ENCODE results near the gene USP28.

Gene USP28

DNA sequence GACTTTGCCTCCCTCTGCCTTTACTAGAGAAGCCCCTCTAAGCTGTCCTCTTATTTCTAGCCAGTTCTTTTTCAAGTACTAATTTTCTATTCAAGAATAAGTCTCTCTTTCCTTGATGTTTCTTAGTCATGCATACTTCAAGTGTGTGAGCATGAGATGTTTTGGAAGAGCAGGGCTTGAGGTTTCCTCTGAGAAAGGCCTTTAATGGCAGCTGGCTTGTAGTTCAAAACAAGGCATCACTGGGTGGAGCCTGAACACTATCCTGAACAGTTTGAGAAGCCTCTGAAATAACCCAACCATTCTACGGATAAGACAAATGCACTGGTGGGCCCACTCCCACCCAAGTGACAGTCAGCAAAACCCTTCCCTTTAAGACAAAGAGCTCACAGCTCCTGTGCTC, 58.2 kb downstream of the USP28 start:
- DNase-seq = no peak
- H3K36me3 ChIP-seq = peaks cover 59% of the 10 kb centered on the region

DNA sequence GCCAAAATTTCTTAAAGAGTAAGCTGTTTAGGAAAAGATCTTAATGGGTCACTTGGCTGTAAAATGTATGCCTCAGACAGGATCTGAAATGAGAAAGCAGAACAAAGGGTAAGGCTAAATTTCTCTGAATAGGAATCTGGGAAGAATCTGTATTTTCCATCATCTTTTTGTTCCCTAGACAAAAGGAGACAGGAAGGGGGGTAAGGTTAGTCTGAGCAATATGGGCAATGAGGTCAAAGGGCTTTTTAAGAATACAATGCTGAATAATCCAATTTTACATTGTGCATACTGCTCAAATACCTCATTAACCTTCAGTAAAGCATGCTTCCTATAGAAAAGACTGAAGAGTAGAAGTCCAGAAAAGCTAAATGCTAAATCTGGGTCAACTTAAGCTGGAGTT, 61.2 kb downstream of the USP28 start:
- no peaks in the 10 kb centered on the region for H3K9me3 ChIP-seq (ENCODE audit: severe bottlenecking)
- no peak for DNase-seq
- no peak overlapping the region for H3K27ac ChIP-seq
- peaks cover 61% of the 10 kb centered on the region for H3K36me3 ChIP-seq
- no peaks in the 10 kb centered on the region for H3K27me3 ChIP-seq (ENCODE audit: insufficient read depth, low read depth, severe bottlenecking)
- no peak overlapping the region for H3K4me3 ChIP-seq (ENCODE audit: low read depth, low read length)
- no peak for TF ChIP-seq CTCF (IDR thresholded peaks at IDR 0.05; ENCODE audit: low read depth, low read length)

More for the DNA sequence above, 58.2 kb downstream of the USP28 start:
- Histone ChIP-seq H3K27me3 (ENCODE audit: insufficient read depth, low read depth, severe bottlenecking) (no peaks in the 10 kb centered on the region), H3K4me3 (ENCODE audit: low read depth, low read length) (no peak overlapping the region), H3K9me3 (ENCODE audit: severe bottlenecking) (no peaks in the 10 kb centered on the region), H3K27ac (no peak overlapping the region)
- TF ChIP-seq CTCF (IDR thresholded peaks at IDR 0.05; ENCODE audit: low read depth, low read length) = no peak

DNA sequence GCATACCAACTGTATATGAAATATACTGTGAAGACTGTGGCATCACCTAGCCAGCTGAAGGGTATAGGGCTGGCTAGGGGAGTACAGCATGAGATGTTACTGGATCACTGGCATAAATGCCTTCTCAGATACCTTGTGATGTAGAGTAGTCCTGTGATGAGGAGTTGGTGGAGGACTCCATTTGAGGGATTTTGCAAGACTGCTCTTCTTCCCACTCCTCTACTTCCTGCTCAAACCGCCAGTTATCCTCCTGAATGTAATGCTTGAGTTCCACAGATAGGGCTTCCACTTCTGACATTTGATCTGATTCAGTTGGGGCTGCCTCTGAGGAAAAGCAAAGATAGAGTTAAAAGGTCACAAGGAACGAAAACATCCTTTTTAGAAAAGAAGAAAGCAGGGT, 66.4 kb downstream of the USP28 start:
- Histone ChIP-seq H3K27ac (no peak overlapping the region), H3K36me3 (peaks cover 82% of the 10 kb centered on the region), H3K4me3 (ENCODE audit: low read depth, low read length) (no peak overlapping the region), H3K27me3 (ENCODE audit: insufficient read depth, low read depth, severe bottlenecking) (no peaks in the 10 kb centered on the region), H3K9me3 (ENCODE audit: severe bottlenecking) (no peaks in the 10 kb centered on the region)
- no peak for TF ChIP-seq CTCF (IDR thresholded peaks at IDR 0.05; ENCODE audit: low read depth, low read length)
- no peak for DNase-seq

- Histone ChIP-seq H3K9me3 (ENCODE audit: severe bottlenecking) (no peaks in the 10 kb centered on the region), H3K27me3 (ENCODE audit: insufficient read depth, low read depth, severe bottlenecking) (no peaks in the 10 kb centered on the region), H3K36me3 (peaks cover 85% of the 10 kb centered on the region), H3K27ac (no peak overlapping the region), H3K4me3 (ENCODE audit: low read depth, low read length) (no peak overlapping the region)
- peak; percentile 76 for TF ChIP-seq CTCF (IDR thresholded peaks at IDR 0.05; ENCODE audit: low read depth, low read length)
- peak; percentile 65 for DNase-seq
These were observed 69.0 kb downstream of the USP28 start for GRCh38 chr11:113806406-113806805.

DNA sequence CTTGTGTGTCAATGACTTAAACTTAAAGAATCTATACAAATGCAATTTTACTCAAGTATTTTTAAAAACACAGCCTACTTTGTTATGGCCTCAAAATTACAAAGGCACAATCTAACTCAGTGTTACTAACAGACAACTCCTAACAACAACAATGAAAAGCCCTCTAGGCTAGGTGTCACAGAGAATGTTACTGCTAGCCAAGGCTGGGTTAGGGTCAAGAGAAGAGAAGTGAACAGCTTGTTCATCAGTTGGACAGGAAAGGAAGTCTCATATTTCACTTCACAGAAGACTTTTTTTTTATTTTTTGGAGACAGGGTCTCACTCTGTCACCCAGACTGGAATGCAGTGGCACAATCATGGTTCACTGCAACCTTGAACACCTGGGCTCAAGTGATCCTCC, 69.7 kb downstream of the USP28 start:
- no peak for TF ChIP-seq CTCF (IDR thresholded peaks at IDR 0.05; ENCODE audit: low read depth, low read length)
- H3K36me3 ChIP-seq = peaks cover 83% of the 10 kb centered on the region
- H3K27me3 ChIP-seq (ENCODE audit: insufficient read depth, low read depth, severe bottlenecking) = no peaks in the 10 kb centered on the region
- DNase-seq = no peak
- H3K4me3 ChIP-seq (ENCODE audit: low read depth, low read length) = no peak overlapping the region
- H3K27ac ChIP-seq = no peak overlapping the region
- H3K9me3 ChIP-seq (ENCODE audit: severe bottlenecking) = no peaks in the 10 kb centered on the region

- Histone ChIP-seq H3K9me3 (ENCODE audit: severe bottlenecking) (no peaks in the 10 kb centered on the region), H3K27ac (no peak overlapping the region), H3K4me3 (ENCODE audit: low read depth, low read length) (no peak overlapping the region), H3K36me3 (peaks cover 70% of the 10 kb centered on the region), H3K27me3 (ENCODE audit: insufficient read depth, low read depth, severe bottlenecking) (no peaks in the 10 kb centered on the region)
- TF ChIP-seq CTCF (IDR thresholded peaks at IDR 0.05; ENCODE audit: low read depth, low read length) = no peak
- no peak for DNase-seq
These were observed 72.8 kb downstream of the USP28 start for GRCh38 chr11:113802621-113803020.

Data from WERI-Rb-1 (cell line).